H1 (cell line): Measurements from ENCODE around the gene WDR91. TPM values are rescaled to one million over a fixed set of nuclear protein-coding genes. Genes with fewer than 3 reads are reported as not detected.
A peak's percentile ranks its signal among the peaks of the same experiment; 100 is the strongest.

Experiments used
- CTCF ChIA-PET: fragments of 300-600 bp; sonication (Branson Sonifier 250); formaldehyde crosslinking; loops from one replicate; lab custom pipeline; 2021; ENCODE audit not compliant: partially characterized antibody; lab: Charles Lee
- POLR2A ChIA-PET: fragments of 300-600 bp; sonication (Branson Sonifier 250); formaldehyde crosslinking; loops from one replicate; lab custom pipeline; 2021; ENCODE audit warnings: inconsistent platforms; ENCODE audit not compliant: partially characterized antibody; lab: Charles Lee
- DNase-seq, 2 experiments: peaks; one replicate each; pipeline versions ENCODE4 v3.0.0 to v3.0.0-alpha.2; 2010 to 2022; ENCODE audit warnings: low spot score in 2 of 2, low read depth in 1 of 2, mixed read lengths in 1 of 2
- FAIRE-seq: peaks from 2 replicates; lab custom pipeline; 2011; peaks lifted over from hg19 to GRCh38; lab: Jason Lieb, UNC
- H2AFZ ChIP-seq: 2 replicates; pipeline ENCODE4 v1.8.1; 2012; ENCODE audit warnings: low read length, inconsistent platforms
- H2AK5ac ChIP-seq: 2 replicates; pipeline ENCODE4 v1.6.1; 2013; ENCODE audit warnings: low read depth, low read length
- H2BK120ac ChIP-seq: replicated peaks from 2 replicates; pipeline ENCODE3; 2013; ENCODE audit warnings: low read depth, low read length, inconsistent platforms
- H2BK12ac ChIP-seq: 2 replicates; pipeline ENCODE4 v1.6.1; 2013; ENCODE audit warnings: low read depth, low read length
- H2BK15ac ChIP-seq: 2 replicates; pipeline ENCODE4 v1.6.1; 2013; ENCODE audit warnings: low read length
- H2BK20ac ChIP-seq: 2 replicates; pipeline ENCODE4 v1.6.1; 2013; ENCODE audit warnings: low read length
- H2BK5ac ChIP-seq: 2 replicates; pipeline ENCODE4 v1.6.1; 2013; ENCODE audit warnings: low read depth, low read length
- H3K14ac ChIP-seq: 2 replicates; pipeline ENCODE4 v1.6.1; 2013; ENCODE audit warnings: inconsistent platforms; ENCODE audit not compliant: insufficient read length
- H3K18ac ChIP-seq: 2 replicates; pipeline ENCODE4 v1.6.1; 2013; ENCODE audit warnings: low read length; ENCODE audit errors: extremely low read depth
- H3K23ac ChIP-seq: 2 replicates; pipeline ENCODE4 v1.6.1; 2013; ENCODE audit warnings: inconsistent platforms; ENCODE audit not compliant: insufficient read length
- H3K23me2 ChIP-seq: 2 replicates; pipeline ENCODE4 v1.6.1; 2013; ENCODE audit warnings: low read depth, low read length
- H3K27ac ChIP-seq: 2 replicates; pipeline ENCODE4 v1.6.1; 2011; ENCODE audit warnings: low read depth, low read length, inconsistent platforms
- H3K27me3 ChIP-seq, 4 experiments: replicated peaks in 1 of 4; 1 replicate in 1 of 4; 2 replicates in 3 of 4; pipeline versions ENCODE4 v1.6.1 to v1.8.1; 2011 to 2013; ENCODE audit warnings: low read length in 3 of 4, mild to moderate bottlenecking in 3 of 4, inconsistent platforms in 2 of 4, mixed read lengths in 2 of 4, moderate library complexity in 1 of 4; ENCODE audit not compliant: control insufficient read depth in 3 of 4, insufficient read depth in 3 of 4; ENCODE audit errors: extremely low read depth in 1 of 4
- H3K36me3 ChIP-seq, 4 experiments: 2 replicates each; pipeline versions ENCODE4 v1.6.1 to v1.8.1; 2011 to 2013; ENCODE audit warnings: mild to moderate bottlenecking in 4 of 4, low read length in 3 of 4, moderate library complexity in 2 of 4, control low read depth in 1 of 4, inconsistent platforms in 1 of 4; ENCODE audit not compliant: insufficient read depth in 4 of 4, control insufficient read depth in 2 of 4
- H3K4ac ChIP-seq: replicated peaks from 2 replicates; pipeline ENCODE3; 2013; ENCODE audit warnings: low read length, low read depth, mixed read lengths, inconsistent platforms; ENCODE audit not compliant: insufficient read length
- H3K4me1 ChIP-seq, 4 experiments: replicated peaks in 1 of 4; 1 replicate in 1 of 4; 2 replicates in 3 of 4; pipeline versions ENCODE4 v1.6.1 to v1.8.1; 2011 to 2013; ENCODE audit warnings: low read length in 3 of 4, inconsistent platforms in 2 of 4, mixed read lengths in 1 of 4; ENCODE audit not compliant: insufficient read depth in 4 of 4, control insufficient read depth in 3 of 4
- H3K4me2 ChIP-seq, 2 experiments: 2 replicates each; pipeline versions ENCODE4 v1.6.1 to v1.8.1; 2011 to 2013; ENCODE audit warnings: low read depth in 2 of 2, low read length in 2 of 2, control low read depth in 1 of 2, inconsistent platforms in 1 of 2, mild to moderate bottlenecking in 1 of 2; ENCODE audit not compliant: insufficient read depth in 1 of 2
- H3K4me3 ChIP-seq, 4 experiments: fragments of 200-600, 300-600 bp in 1 of 4; sonication (generic), shearing (Covaris generic), sonication (Bioruptor Twin) in 1 of 4; 2 replicates each; pipeline versions ENCODE4 v1.5.1 to v1.8.1; 2011 to 2016; ENCODE audit warnings: low read length in 4 of 4, low read depth in 3 of 4, control low read depth in 2 of 4, inconsistent platforms in 2 of 4, mild to moderate bottlenecking in 2 of 4, mixed read lengths in 1 of 4, moderate library complexity in 1 of 4; ENCODE audit not compliant: insufficient read depth in 2 of 4; ENCODE audit errors: extremely low read depth in 1 of 4
- H3K56ac ChIP-seq: replicated peaks from 2 replicates; pipeline ENCODE3; 2013; ENCODE audit warnings: low read depth, mild to moderate bottlenecking, mixed read lengths, low read length, inconsistent platforms; ENCODE audit not compliant: insufficient read length
- H3K79me1 ChIP-seq: 2 replicates; pipeline ENCODE4 v1.6.1; 2013; ENCODE audit warnings: low read depth, low read length, control low read depth
- H3K79me2 ChIP-seq, 2 experiments: 2 replicates each; pipeline versions ENCODE4 v1.6.1 to v1.8.1; 2012 to 2013; ENCODE audit warnings: low read length in 2 of 2, mild to moderate bottlenecking in 2 of 2, inconsistent platforms in 1 of 2; ENCODE audit not compliant: insufficient read depth in 2 of 2, control insufficient read depth in 1 of 2
- H3K9ac ChIP-seq, 4 experiments: replicated peaks in 1 of 4; 1 replicate in 1 of 4; 2 replicates in 3 of 4; pipeline versions ENCODE4 v1.6.1 to v1.8.1; 2011 to 2013; ENCODE audit warnings: low read depth in 3 of 4, low read length in 3 of 4, control low read depth in 2 of 4, mild to moderate bottlenecking in 2 of 4, moderate library complexity in 2 of 4, inconsistent platforms in 1 of 4; ENCODE audit errors: extremely low read depth in 1 of 4
- H3K9me3 ChIP-seq, 2 experiments: 2 replicates each; pipeline versions ENCODE4 v1.6.1 to v1.8.1; 2012 to 2013; ENCODE audit warnings: mild to moderate bottlenecking in 2 of 2, moderate library complexity in 2 of 2, control low read depth in 1 of 2, inconsistent platforms in 1 of 2, low read depth in 1 of 2, low read length in 1 of 2, mixed read lengths in 1 of 2; ENCODE audit not compliant: insufficient read depth in 2 of 2
- H4K20me1 ChIP-seq, 2 experiments: replicated peaks in 1 of 2; 2 replicates each; pipeline versions ENCODE3 to v1.8.1; 2011 to 2013; ENCODE audit warnings: inconsistent platforms in 2 of 2, low read length in 2 of 2, mild to moderate bottlenecking in 1 of 2; ENCODE audit not compliant: insufficient read depth in 2 of 2, control insufficient read depth in 1 of 2
- H4K5ac ChIP-seq: 2 replicates; pipeline ENCODE4 v1.6.1; 2013; ENCODE audit warnings: low read length, low read depth, mixed read lengths, inconsistent platforms; ENCODE audit not compliant: insufficient read length
- H4K8ac ChIP-seq: 2 replicates; pipeline ENCODE4 v1.8.0; 2013; ENCODE audit warnings: mild to moderate bottlenecking, moderate library complexity, low read length, inconsistent platforms; ENCODE audit not compliant: insufficient read depth; ENCODE audit errors: extremely low read depth
- H4K91ac ChIP-seq: replicated peaks from 2 replicates; pipeline ENCODE3; 2013; ENCODE audit warnings: low read length, mixed read lengths, inconsistent platforms; ENCODE audit not compliant: insufficient read length
- CTCF ChIP-seq, 3 experiments: IDR thresholded peaks; 1 replicate in 2 of 3; 2 replicates in 1 of 3; pipeline versions ENCODE4 v1.5.1 to v1.6.1; 2011; ENCODE audit warnings: low read length in 3 of 3, mild to moderate bottlenecking in 3 of 3, inconsistent platforms in 2 of 3, low read depth in 1 of 3, moderate library complexity in 1 of 3; ENCODE audit not compliant: insufficient read depth in 1 of 3; ENCODE audit errors: control extremely low read depth in 1 of 3
- POLR2AphosphoS5 ChIP-seq: IDR thresholded peaks from 2 replicates; pipeline ENCODE4 v1.6.1; 2011; ENCODE audit warnings: low read depth, low read length
- RAD21 ChIP-seq, 2 experiments: IDR thresholded peaks in 1 of 2; conservative IDR thresholded peaks in 1 of 2; 2 replicates each; pipeline ENCODE4 v1.6.1; 2011; ENCODE audit warnings: low read depth in 2 of 2, low read length in 2 of 2, improper control_type of control experiment in 1 of 2, inconsistent platforms in 1 of 2, mild to moderate bottlenecking in 1 of 2, moderate library complexity in 1 of 2
- RBBP5 ChIP-seq: IDR thresholded peaks from 2 replicates; pipeline ENCODE4 v1.7.1; 2012; ENCODE audit warnings: low read depth, mild to moderate bottlenecking, inconsistent platforms, low read length, moderate library complexity, borderline replicate concordance
- SP4 ChIP-seq: IDR thresholded peaks from 2 replicates; pipeline ENCODE4 v1.6.1; 2012; ENCODE audit warnings: low read length, inconsistent platforms
- TAF7 ChIP-seq: optimal IDR thresholded peaks from 2 replicates; pipeline ENCODE3; 2011; ENCODE audit warnings: low read depth, mild to moderate bottlenecking, inconsistent platforms, low read length, moderate library complexity, borderline replicate concordance
- TBP ChIP-seq: IDR thresholded peaks from 2 replicates; pipeline ENCODE4 v1.6.1; 2011; ENCODE audit warnings: low read depth, low read length, improper control_type of control experiment
- TCF12 ChIP-seq: IDR thresholded peaks from 2 replicates; pipeline ENCODE4 v1.6.1; 2011; ENCODE audit warnings: low read depth, mild to moderate bottlenecking, low read length
- WGBS, 2 experiments: shearing (Covaris generic) in 1 of 2; methylation state at CpG; one replicate each; pipeline versions ENCODE4 v1.1.6 to v1.1.7; 2013 to 2015; ENCODE audit warnings: low lambda C conversion rate in 2 of 2, mixed read lengths in 2 of 2, inconsistent platforms in 1 of 2, low coverage in 1 of 2, missing lambda C conversion rate in 1 of 2; ENCODE audit not compliant: insufficient replicate concordance in 2 of 2, insufficient coverage in 1 of 2, insufficient read length in 1 of 2; ENCODE audit errors: extremely low coverage in 1 of 2, missing lambda C conversion rate in 1 of 2; 5-methylcytosine and 5-hydroxymethylcytosine counted together
- polyA plus RNA-seq, 7 experiments: library from polyadenylated mRNA; depleted of rRNA in 3 of 7; stranded (reverse) in 5 of 7; unstranded in 2 of 7; fragments of >200 nt in 5 of 7; fragments of 200-250 nt in 2 of 7; gene quantifications; 1 replicate in 5 of 7; 2 replicates in 1 of 7; 4 replicates in 1 of 7; pipeline versions ENCODE4 v1.2.1 to v1.2.3, GENCODE V29; 2011 to 2013; ENCODE audit warnings: missing spikeins in 2 of 7, mixed read lengths in 2 of 7
- total RNA-seq: library from RNA; stranded (reverse); fragmentation: NEBNext Ultra II Directional; extraction: Animal tissue kit (Norgen Biotek cat#: 25700); gene quantifications from 2 replicates; pipeline ENCODE4 v1.2.1, GENCODE V29; 2021

WDR91 gene
- total and polyA plus RNA-seq, 2 of the 8 experiments (the other 6 are each of a cell fraction or from before 2014, with no cell fraction given) = 8.2 to 14.7 TPM

- peak overlapping the region in 3 of 4 experiments; percentile 59 to 82 (median 77); a peak in 4 of 7 replicates for H3K9ac ChIP-seq
- TF ChIP-seq SP4 (no peak), CTCF (IDR thresholded peaks at IDR 0.05; ENCODE audit: control extremely low read depth in 1 of 3, insufficient read depth in 1 of 3, low read depth in 1 of 3, low read length in 3 of 3) (peak; percentile 69 to 80 (median 80)), TBP (0 out of 2 replicates have a peak, but pooled peaks have one; percentile 16), RBBP5 (no peak), TAF7 (no peak), POLR2AphosphoS5 (peak; percentile 59), TCF12 (0 out of 2 replicates have a peak, but pooled peaks have one; percentile 24), RAD21 (IDR thresholded peaks at IDR 0.05 in 1 of 2, conservative IDR thresholded peaks at IDR 0.05 in 1 of 2; ENCODE audit: low read depth in 2 of 2, low read length in 2 of 2) (peak; percentile 59 to 71)
Observed at GRCh38 chr7:135169141-135169963, 42.0 kb downstream of the WDR91 start.

More at GRCh38 chr7:135169141-135169963, 42.0 kb downstream of the WDR91 start:
- Histone ChIP-seq H2AK5ac (no peak overlapping the region), H2BK5ac (peak overlapping the region; percentile 93), H3K23me2 (no peaks in the 10 kb centered on the region; the same call in 1 of the 2 replicates), H3K79me1 (no peaks in the 10 kb centered on the region; the same call in 1 of the 2 replicates), H3K9me3 (no peaks in the 10 kb centered on the region; a peak in 1 of 4 replicates), H3K4me1 (peaks cover 1 to 16% (median 3%) of the 10 kb centered on the region in 4 experiments; a peak in 4 of 7 replicates), H3K18ac (no peak overlapping the region; the same call in 1 of the 2 replicates), H3K56ac (peak overlapping the region; percentile 43), H3K23ac (no peak overlapping the region), H3K79me2 (peaks cover 0 to 20% of the 10 kb centered on the region in 2 experiments; a peak in 2 of 4 replicates), H4K8ac (no peak overlapping the region), H3K4me2 (peak overlapping the region; percentile 80 to 85), H3K4ac (peak overlapping the region; percentile 2), H4K5ac (no peak overlapping the region), H3K14ac (no peak overlapping the region), H3K36me3 (peaks cover 16 to 41% (median 35%) of the 10 kb centered on the region in 4 experiments), H2BK12ac (no peak overlapping the region), H2BK15ac (no peak overlapping the region), H3K27me3 (no peaks in the 10 kb centered on the region), H4K20me1 (peaks cover 0 to 4% of the 10 kb centered on the region in 2 experiments), H4K91ac (no peak overlapping the region), H2AFZ (no peak overlapping the region), H3K4me3 (peak overlapping the region; percentile 60 to 81 (median 72)), H3K27ac (peak overlapping the region; percentile 89), H2BK120ac (no peak overlapping the region), H2BK20ac (no peak overlapping the region)
- POLR2A ChIA-PET = interaction anchor here (1.6 to 4.7 kb wide), 4 partner anchors 10 to 183 kb away, joined by 4 to 32 read pairs (median 10); partner anchors contain the start of gene AGBL3
- peak; percentile 50 to 70 for DNase-seq
- 73% methylated on average over 11 of the region's 11 CpGs; no CpG with 5 or more reads in 1 of the 2 experiments for whole genome bisulfite sequencing, 2 experiments
- CTCF ChIA-PET = interaction anchor here (0.7 to 2.5 kb wide), 15 partner anchors 8 to 535 kb away, joined by 3 to 12 read pairs (median 4); partner anchors contain the start of gene AGBL3
- no peak for FAIRE-seq
